ENCODE data around the gene C21orf91.

C21orf91 gene

DNA sequence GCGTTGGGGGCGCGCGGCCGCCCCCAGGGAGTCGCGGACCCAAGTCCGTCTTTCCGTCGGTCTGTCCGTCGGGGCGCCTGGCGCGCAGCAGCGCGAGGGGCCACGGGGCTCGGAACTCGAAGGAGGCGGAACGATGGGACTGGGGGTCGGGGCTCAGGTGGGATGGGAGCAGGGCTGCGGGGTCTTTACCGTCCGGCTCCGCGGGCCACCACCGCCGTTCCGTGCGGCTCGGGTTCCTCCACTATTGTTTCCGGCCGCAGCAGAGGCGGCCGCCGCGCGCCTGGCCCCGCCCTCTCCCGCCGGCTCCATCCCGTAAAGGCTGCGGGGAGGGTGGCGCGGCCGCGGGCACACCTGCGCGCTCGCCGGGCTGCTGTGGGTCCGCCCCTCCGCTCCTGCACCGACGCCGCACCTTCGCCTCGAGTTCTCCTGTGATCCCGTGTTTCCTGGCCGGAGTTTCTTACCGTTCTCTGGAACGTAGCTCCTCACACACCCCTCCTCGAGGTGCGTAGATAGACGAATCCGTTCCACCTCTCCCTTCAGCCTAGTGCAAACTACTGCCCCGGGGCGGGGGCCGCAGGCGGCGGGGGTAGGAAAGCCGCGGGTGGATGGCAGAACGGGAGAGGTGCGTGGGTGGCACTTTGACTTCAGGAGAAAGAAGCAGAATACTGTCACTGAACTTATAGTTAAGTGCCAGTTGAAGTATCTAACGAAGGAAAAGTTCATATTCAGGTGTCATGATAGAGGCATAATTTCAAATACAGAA lies at the start of gene C21orf91:
Gene C21orf91, minus strand, starts transcription at position 243 of the 763 bp plus-strand sequence. CDS start 1,038 bp downstream, outside the sequence.
- peak; percentile 89 for DNase-seq

DNA sequence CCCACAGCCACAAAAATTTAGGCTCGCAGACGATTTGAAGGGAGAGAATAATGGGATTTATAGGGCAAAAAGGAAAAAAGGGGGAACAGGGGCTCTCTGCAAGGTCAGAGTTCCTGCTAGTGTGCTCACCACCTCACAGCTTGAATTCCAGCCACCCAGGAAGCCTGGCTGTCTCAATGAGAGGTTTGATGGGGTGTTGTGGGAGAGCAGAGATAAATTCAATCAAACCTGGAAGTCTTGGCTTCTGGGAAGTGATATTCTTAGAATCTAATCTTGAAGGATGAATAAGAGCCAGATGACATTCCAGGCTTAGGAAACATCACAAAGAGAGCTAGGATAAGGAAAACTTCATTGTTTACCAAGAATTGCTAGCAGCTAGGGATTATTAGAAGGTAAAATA lies 47.4 kb upstream of the C21orf91 start:
- no peak for DNase-seq

DNA sequence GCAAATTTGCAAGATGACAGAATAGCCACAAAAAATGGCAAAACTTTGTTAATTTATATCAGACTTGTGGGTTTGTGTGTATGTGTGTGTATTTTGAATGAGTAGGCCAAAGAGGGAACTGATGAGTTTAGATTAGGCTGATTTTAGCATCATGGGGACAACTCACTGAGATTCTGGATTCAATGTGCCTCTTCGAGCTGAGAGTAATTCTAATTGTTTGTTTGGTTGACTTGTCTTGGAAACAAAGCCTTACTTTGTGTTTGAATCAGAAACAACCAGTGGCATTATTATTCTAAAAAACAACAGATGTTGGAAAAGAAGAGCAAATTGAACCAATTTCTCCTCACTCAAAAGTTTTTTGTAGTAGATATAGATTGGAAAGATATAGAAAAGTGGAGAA lies 40.5 kb upstream of the C21orf91 start:
- DNase-seq: no peak

DNA sequence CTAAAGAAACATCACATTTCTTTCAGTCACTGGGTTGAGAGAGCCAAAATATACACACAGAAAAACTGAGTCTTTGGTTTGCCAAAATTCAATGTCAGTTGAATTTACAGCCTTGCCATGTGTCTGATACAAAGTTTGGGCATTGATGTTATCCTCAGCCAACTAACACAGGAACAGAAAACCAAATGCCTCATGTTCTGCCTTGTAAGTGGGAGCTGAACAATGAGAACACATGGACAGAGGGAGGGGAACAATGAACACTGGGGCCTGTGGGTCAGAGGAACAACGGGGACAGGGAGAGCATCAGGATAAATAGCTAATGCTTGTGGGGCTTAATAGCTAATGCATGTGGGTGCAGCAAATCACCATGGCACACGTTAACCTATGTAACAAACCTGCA lies 39.6 kb upstream of the C21orf91 start:
- no peak for DNase-seq

DNA sequence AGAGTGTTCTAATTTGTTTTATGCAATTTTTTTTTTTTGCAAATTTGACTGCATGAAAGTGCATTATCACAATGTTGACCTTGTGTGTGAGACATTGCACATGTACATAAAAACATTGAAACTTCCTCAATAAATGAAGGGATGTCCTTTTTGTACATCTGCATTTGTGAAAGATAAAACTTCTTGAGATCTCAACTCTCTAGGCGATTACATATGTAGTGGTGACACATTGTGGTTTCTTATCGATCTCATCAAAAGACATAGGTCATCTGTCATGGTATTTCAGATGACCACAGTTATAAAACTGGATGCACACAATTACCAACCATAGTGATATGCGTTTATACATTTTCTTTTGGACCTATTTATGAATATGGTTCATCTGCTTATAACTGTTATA lies 35.6 kb upstream of the C21orf91 start:
- no peak for DNase-seq

DNA sequence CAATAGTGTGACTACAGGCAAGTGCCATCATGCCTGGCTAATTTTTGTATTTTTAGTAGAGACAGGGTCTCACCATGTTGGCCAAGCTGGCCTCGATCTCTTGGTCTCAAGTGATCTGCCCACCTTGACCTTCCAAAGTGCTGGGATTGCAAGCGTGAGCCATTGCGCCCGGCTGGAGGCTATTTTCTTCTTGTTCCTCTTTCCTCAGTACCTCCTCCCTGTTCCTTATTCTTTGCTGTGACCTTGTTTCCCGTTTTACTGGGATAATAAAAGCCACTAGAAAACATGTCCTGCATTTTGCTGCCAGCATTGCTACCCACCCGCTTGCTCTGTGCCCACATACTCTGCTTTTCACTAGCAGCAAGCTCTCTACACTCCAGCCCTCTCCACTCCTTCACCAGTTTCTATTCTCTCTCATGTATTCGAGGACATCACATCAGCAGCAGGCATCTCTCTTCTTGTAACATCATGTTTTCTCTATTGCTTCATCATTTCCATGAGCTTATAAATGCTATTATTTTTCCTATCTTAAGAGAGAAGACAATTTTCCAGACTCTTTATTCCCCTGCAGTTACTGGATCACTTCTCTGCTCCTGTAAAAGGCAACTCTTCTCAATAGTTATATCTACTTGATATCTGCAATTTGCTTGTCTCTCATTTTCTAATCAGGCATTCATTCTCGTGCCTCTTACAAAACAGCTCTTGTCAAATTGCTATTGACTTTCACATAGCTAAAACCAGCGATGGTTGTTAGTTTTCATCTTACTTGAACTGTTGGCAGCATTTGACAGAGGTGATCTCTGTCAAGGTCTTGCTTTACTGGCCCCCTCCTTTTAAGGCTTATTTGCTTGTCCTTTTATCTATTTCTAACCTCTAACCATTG lies 34.5 kb upstream of the C21orf91 start:
- DNase-seq: no peak

DNA sequence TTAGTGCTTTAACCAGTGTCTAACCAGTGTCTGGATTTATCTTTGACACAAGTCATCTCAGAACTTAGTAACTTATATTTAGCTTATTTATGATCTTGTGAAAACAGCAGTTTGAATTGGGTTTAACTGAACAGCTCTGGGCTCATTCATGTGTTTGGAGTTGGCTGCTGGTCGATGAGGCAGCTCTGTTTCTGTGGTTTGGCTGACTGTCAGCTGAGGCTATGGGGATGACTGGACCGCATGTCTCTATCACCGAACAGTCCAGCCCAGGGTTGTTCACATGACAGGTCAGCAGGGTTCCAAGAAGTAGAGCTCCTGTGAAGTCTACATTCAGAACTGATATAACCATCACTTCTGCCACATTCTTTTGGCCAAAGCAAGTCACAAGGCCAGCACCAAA lies 29.1 kb upstream of the C21orf91 start:
- no peak for DNase-seq

DNA sequence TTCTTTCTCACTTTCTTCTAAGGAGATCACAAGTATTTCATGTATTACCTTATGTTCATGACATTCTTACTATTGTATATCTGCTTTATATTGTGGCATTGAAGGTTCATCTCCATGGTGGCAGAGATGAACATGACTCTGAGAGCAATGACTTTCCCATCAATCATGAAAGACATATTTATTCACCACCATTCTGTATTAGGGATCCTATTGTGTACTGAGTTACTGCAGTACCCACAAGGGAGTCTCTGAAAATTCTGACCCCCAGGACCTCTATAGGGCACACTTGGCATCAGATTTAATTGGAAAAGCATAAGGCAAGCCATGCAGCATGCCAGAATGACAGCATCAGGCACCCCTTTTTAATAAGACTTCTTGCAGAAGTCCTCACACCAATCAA lies 21.9 kb upstream of the C21orf91 start:
- no peak for DNase-seq

DNA sequence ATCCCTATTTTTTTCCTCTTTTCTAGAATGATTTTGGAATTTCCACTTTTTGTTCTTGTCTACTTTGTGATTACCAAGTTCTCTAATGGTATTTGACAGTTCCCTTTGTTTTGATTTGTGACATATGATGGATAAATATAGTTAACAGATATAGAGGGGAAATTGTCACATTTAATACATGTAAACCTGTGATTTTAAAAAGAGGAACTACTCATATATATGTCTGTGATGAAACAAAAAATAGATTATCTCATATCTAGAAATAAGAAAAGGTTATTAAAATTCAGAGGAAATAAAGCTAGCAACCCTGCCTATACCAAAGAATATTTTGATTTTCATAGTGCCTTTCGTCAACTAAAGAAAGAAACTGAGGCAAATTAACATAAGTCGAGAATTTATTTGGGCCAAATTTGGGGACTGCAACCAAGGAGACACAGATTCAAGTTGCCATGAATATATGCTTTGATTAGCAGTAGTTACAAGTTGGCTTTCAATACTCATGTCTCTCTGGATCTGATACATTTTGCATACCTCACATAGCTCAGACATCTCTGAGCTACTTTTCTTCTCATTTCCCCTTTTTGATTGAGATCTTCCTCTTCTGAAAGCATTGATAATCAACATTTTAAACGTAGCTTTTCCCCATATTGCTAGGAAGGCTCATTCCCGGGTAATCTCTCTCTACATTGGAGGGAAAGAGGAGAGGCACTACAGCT lies 15.6 kb upstream of the C21orf91 start:
- no peak for DNase-seq

DNA sequence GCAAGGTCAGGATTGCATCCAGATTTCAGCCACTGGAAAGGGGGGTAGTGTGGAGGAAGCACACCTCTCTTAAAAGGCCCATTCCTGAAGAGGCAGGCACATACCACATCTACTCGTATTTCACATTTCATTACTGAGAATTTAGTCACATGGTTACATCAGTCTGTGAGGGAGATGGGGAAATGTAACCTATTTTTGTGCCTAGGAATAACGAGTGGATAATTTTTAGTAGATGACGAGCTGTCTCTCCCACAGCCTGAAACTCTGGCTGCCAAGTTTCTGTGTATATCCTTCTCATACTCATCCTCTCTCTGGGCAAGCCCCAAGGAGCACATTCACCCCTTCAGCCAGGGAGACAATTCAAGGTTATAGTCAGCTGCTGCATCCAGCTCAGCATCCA lies 10.3 kb upstream of the C21orf91 start:
- no peak for DNase-seq

DNA sequence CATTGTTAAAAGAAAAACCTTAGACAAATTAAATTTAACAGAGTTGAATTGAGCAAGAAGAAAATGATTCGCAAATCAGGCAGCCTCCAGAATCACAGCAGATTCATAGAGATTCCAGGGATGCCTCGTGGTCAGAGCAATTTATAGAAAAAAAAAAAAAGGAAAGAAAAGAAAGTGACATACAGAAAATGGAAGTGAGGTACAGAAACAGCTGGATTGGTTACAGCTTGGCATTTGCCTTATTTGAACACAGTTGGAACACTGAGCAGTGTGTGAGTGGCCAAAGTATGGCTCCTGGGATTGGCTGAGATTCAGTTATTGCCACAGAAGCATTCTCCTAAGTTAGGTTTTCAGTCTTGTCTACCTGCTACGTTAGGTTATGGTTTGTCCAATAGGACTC lies 9.1 kb upstream of the C21orf91 start:
- DNase-seq: no peak

DNA sequence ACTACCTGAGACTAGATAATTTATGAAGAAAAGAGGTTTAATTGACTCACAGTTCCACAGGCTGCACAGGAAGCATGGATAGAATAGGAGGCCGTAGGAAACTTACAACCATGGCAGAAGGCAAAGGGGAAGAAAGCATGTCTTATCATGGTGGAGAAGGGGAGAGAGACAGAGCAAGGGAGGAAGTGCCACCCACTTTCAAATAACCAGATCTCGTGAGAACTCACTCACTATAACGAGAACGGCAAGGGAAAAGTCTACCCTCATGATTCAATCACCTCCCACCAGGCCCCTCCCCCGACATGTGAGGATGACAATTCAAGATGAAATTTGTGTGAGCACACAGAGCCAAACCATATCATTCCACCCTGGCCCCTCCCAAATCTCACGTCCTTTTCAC lies 4.7 kb upstream of the C21orf91 start:
- no peak for DNase-seq

DNA sequence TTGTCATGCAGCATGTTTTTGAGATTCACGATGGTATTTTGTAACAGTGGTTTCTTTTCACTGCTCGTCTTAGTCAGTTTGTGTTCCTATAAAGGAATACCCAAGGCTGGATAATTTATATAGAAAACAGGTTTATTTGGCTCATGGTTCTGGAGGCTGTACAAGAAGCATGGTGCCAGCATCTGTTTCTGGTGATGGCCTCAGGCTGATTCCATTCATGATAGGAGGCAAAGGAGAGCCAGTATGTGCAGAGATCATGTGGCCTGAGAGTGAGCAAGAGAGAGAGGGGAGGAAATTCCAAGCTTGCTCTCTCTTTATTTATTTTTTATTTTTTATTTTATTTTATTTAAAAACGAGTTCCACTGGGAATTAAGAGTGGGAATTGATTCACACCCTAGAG lies 2.0 kb upstream of the C21orf91 start:
- no peak for DNase-seq

DNA sequence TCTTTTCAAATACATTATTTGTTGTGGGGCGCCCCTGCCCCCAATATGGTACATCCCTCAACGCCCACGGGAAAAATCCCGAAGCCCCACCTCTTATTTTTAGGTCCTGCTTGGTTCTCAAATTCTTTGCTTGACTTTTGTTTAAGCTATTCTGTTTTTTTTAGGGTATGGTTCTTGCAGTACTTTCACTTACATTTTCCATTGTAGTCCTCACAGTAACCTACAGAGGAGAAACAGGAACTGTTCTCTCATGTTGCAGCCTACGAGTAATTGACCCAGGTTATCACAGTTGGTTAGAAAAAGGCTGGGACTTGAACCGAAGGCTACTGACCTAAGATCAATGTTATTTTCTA lies 697 bp upstream of the C21orf91 start:
- no peak for DNase-seq

DNA sequence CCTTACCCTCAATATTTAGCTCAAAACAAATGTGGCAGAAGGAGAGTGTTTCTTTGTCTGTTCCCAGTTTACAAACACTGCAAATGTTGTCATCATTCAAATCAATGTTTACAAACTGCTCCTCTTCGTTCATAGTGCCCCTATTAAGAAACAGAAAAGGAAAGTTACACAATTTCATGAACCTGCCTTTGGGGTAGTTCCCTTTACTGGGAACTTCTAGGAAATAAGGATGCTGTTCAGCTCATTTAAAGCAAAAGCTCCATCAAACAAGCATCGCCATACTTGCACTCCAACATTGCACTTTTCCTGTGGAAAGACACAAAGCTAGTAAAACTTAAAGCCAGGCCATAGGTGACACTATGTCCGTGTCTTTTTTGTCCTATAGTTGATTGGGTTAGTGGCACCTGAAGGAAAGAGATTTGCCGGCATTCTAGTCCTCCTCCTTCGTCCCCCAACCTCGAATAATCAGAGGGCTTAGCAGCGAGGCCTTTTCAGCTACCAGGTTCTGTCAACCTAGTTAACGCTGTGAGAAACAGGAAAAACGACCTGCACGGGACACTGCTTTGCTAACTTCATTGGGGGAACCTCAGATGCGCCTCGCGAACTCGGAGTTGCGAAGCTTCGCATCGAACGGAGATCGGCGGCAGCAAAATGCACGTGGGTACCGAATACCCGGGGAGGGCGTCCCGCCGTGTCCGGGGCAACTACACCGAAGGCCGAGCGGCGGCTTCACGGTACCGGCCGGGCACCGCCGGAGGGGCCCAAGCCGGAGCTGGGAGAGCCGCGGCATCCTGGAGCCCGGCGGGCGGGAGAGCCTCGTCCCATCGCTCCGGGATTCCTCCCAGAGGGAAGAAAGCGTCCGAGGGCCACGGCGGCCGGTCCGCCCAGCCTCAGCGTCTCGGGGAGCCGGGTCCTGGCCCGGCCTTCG lies 706 bp downstream of the C21orf91 start:
- peak; percentile 50 for DNase-seq

DNA sequence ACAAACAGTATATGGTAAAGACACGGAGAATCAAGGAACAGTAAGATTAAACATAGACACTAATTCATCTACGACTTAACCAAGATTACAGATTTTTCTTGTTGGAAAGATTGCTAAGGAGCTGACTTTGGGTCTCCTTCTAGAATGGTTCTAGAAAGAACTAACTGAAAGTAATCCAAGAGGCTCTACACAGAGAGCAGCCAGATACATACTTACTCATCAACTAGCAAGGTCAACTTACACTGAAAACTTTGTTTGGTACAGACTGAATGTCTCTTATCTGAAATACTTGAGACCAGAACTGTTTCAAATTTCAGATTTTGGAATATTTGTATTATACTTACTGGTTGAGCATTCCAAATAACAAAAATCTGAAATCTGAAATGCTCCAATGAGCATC lies 5.8 kb downstream of the C21orf91 start:
- DNase-seq: no peak

DNA sequence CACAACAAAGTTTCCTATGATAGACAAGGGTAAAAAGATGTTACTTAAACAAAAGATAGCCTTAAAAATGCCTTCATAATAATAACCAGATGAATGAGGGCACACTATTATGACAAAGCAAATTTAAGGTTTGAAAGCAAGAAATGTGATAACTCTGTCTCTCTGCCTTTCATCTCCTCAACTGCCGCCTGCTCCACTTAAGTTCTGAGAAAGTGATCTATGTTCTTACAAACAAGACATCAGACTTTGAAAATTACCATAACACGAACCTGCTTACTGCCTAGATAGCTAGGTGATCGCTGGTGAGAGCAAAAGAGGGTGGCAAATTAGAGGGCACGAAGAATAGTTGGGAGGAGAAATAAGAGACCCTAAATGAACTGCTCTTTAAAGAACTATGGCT lies 13.2 kb downstream of the C21orf91 start:
- no peak for DNase-seq

DNA sequence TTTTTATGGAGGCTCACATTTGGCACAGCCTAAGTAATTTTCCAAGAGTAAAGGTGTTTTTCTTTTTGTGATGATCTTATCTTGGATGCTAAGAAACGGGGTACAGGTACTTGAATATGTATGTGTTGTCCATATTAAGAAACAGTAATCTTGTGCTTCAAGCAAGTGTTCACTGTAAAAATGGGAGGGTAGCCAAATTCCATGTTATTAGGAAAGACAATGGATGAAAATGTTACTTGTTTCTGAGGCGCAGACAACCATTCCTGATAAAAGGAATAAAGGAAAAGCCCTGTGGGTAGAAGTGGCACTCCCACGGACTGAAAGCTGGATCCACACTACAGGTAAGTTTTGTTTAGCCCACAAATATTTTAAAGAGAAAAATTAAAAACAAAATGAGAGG lies 15.6 kb downstream of the C21orf91 start:
- DNase-seq: no peak

DNA sequence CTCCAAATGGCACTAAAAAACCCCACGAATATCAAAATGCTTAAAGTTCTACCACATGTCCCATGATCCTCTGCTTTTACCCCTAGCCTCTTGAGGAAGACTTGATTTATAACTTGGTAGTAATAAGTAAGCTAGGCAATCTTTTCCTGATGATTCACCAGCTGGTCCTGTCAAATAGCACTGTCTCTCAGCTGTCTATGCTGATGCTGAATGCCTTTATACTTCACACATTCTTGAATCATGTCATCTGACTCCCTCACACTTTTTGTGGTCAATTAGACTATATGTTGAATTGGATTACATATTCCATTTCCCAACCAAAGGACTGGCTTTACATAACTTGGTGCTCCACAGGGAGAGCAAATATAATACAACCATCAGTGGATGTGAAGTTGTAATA lies 16.6 kb downstream of the C21orf91 start:
- no peak for DNase-seq

DNA sequence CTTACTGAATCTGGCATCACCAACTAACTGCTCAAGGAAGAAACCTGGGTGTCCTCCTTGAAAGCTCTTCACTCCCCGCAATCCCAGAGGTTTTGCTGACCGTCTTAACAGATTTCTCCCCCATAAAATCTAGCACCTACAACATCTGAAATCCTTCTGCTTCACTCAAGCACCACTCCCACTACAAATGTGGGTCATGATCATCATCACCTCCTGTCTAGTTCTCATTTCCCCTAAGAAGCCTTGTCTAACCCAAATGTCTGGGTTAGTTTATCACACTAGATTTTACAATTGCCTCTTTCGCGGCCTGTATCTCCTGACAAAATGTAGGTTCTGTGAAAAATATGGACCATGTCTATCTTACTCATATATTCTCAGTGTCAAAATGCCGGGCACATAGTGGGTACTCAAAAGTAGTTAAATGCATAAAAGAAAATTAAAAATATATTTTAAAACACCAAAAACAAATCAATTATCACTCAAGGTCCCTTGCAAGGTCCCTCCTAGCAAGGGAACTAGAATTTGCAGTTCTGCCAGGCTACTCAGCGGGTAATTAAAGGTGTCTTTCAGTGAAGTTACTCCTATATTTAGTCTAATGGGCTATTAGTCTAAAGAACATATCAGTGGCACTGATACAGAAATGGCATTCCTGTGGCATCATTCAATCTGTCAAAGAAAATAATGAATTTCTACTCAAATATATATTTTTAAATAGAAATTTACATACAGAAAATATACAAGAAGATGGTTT lies 19.6 kb downstream of the C21orf91 start:
- DNase-seq: no peak

DNA sequence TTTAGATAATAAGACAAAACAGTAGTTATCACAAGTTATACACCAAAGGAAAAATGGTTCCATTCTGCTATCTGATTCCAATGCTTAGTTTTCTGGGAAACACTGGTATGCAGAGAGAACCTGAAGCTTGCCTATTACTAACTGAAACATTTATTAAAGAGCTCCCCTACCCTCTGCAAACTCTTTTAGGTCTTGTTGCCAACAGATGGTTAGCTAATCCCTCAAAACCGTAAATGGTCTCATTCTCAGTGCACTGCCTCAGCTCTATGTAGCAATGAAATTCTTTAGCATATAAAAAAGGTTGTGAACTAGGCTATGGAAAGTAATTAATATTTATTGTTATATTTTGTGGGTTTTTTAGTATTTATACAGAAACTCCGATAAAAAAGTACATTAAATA lies 20.4 kb downstream of the C21orf91 start:
- no peak for DNase-seq

DNA sequence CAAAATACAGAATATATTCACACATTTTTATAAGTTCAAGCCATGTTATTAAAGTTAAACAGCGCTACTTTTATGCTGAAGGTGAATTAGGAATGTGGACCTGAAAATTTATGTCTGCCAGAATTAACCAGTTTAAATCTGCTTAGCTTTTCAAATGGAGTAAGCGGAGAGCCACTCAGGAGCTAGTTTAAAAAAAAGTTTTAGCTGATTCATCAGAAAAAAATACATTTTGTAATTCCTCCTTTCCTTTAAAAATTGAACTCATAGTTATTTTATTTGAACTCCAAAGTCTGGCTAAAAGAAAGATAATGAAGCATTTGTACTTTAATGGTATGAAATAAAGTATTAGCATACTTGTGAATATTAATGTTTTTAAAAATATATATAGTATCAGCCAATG lies 21.2 kb downstream of the C21orf91 start:
- DNase-seq: no peak

All from activated naive CD4-positive, alpha-beta T cell treated with anti-CD3 and anti-CD28 coated beads, Interleukin-2, amount 50 U/mL, for 16 hours (primary cell).